Gastrocnemius medialis (tissue), 4 donors: ENCODE results near the gene DHX8. TPM values are rescaled to one million over a fixed set of nuclear protein-coding genes. Genes with fewer than 3 reads are reported as not detected.

Experiments used
- ATAC-seq, 2 donors: fragments of 150-250 bp; one replicate each; pipeline ENCODE4 v1.9.1; 2016
- DNase-seq, 2 donors: peaks; one replicate each; pipeline ENCODE4 v3.0.0-alpha.2; 2019
- H3K27ac ChIP-seq, 4 donors: fragments of 200-600 bp; sonication (generic); 1 replicate in 1 of 4; 2 replicates in 3 of 4; pipeline ENCODE4 v1.5.1; 2016 to 2018; ENCODE audit warnings: mild to moderate bottlenecking in 2 of 4, moderate library complexity in 1 of 4
- H3K27me3 ChIP-seq, 3 donors: fragments of 200-600 bp; sonication (generic) in 2 of 3; 1 replicate in 1 of 3; 2 replicates in 2 of 3; pipeline versions ENCODE4 v1.5.1 to v1.6.0; 2016 to 2019; ENCODE audit warnings: mild to moderate bottlenecking in 1 of 3, moderate library complexity in 1 of 3
- H3K36me3 ChIP-seq, 2 donors: fragments of 200-600 bp; sonication (generic) in 1 of 2; one replicate each; pipeline ENCODE4 v1.5.1; 2017 to 2018
- H3K4me1 ChIP-seq, 2 donors: fragments of 200-600 bp; sonication (generic) in 1 of 2; one replicate each; pipeline ENCODE4 v1.5.1; 2016 to 2017; ENCODE audit warnings: mild to moderate bottlenecking in 2 of 2
- H3K4me3 ChIP-seq, 4 donors: fragments of 200-600 bp; sonication (generic) in 3 of 4; 1 replicate in 1 of 4; 2 replicates in 3 of 4; pipeline ENCODE4 v1.5.1; 2016 to 2019; ENCODE audit warnings: mild to moderate bottlenecking in 2 of 4
- H3K9me3 ChIP-seq, 3 donors: fragments of 200-600 bp; sonication (generic) in 2 of 3; 1 replicate in 1 of 3; 2 replicates in 2 of 3; pipeline ENCODE4 v1.5.1; 2016 to 2019
- CTCF ChIP-seq, 5 experiments: fragments of 450-650 bp in 3 of 5; fragments of 200-600 bp in 2 of 5; sonication (generic) in 2 of 5; IDR thresholded peaks in 4 of 5; conservative IDR thresholded peaks in 1 of 5; 1 replicate in 4 of 5; 2 replicates in 1 of 5; pipeline ENCODE4 v1.5.1; 2016 to 2019; ENCODE audit warnings: antibody characterized with exemption in 5 of 5, mild to moderate bottlenecking in 3 of 5, moderate library complexity in 3 of 5
- POLR2A ChIP-seq, 2 donors: fragments of 450-650 bp; IDR thresholded peaks; one replicate each; pipeline ENCODE4 v1.6.1; 2017; ENCODE audit warnings: antibody characterized with exemption in 2 of 2, mild to moderate bottlenecking in 2 of 2, moderate library complexity in 2 of 2
- in situ Hi-C, 4 donors: fragments of 200-750 bp; cut with MboI; loops; one replicate each; pipeline versions ENCODE4 v1.15.0 to v1.8.0; 2017; ENCODE audit warnings: low sequenced_read_pairs in 4 of 4
- intact Hi-C: fragments of 100-400 bp; cut with DNase I; formaldehyde crosslinking; loops from one replicate; pipeline ENCODE4 v1.15.1; 2023; ENCODE audit warnings: low total_unique reads
- total RNA-seq, 4 donors: library from RNA; depleted of rRNA; stranded (reverse); fragments of >200 nt; gene quantifications; one replicate each; pipeline versions ENCODE4 v1.1.0 to v1.2.3, GENCODE V29; 2016

DHX8 gene
- total RNA-seq, 4 donors from 2014 or later = 24.0 to 30.3 (median 27.2) TPM

GRCh38 chr17:43526886-43527648 is 43.3 kb downstream of the DHX8 start:
- H3K9me3 ChIP-seq = no peaks in the 10 kb centered on the region
- ATAC-seq = no peak

GRCh38 chr17:43528319-43528987 is 44.7 kb downstream of the DHX8 start:
- intact Hi-C loops = no loop called here
- H3K36me3 ChIP-seq = peaks cover 0 to 15% of the 10 kb centered on the region in 2 donors
- DNase-seq = peak in 1 of 2 donors; percentile 54
- in situ Hi-C loops = no loop called here
- no peak for TF ChIP-seq POLR2A (IDR thresholded peaks at IDR 0.05)
- no peak for TF ChIP-seq CTCF (IDR thresholded peaks at IDR 0.05 in 4 of 5, conservative IDR thresholded peaks at IDR 0.05 in 1 of 5)
- no peaks in the 10 kb centered on the region for H3K27me3 ChIP-seq
- H3K4me1 ChIP-seq = peaks cover 32 to 34% of the 10 kb centered on the region in 2 donors
- H3K9me3 ChIP-seq = no peaks in the 10 kb centered on the region
- peak in 1 of 2 donors; percentile 40 for ATAC-seq
- H3K27ac ChIP-seq = peak overlapping the region in 3 of 4 donors; percentile 19 to 41 (median 24)
- H3K4me3 ChIP-seq = no peak overlapping the region

More at GRCh38 chr17:43526886-43527648, 43.3 kb downstream of the DHX8 start:
- TF ChIP-seq CTCF (IDR thresholded peaks at IDR 0.05 in 4 of 5, conservative IDR thresholded peaks at IDR 0.05 in 1 of 5) (no peak), POLR2A (IDR thresholded peaks at IDR 0.05) (no peak)
- Histone ChIP-seq H3K27me3 (no peaks in the 10 kb centered on the region), H3K4me3 (no peak overlapping the region), H3K27ac (no peak overlapping the region), H3K4me1 (peaks cover 32 to 34% of the 10 kb centered on the region in 2 donors), H3K36me3 (peaks cover 0 to 29% of the 10 kb centered on the region in 2 donors)
- in situ Hi-C loops = no loop called here
- no peak for DNase-seq
- intact Hi-C loops = no loop called here

GRCh38 chr17:43528988-43529814 is 45.4 kb downstream of the DHX8 start:
- ATAC-seq = no peak

More at GRCh38 chr17:43528988-43529814, 45.4 kb downstream of the DHX8 start:
- no peaks in the 10 kb centered on the region for H3K9me3 ChIP-seq
- H3K4me1 ChIP-seq = peaks cover 32 to 34% of the 10 kb centered on the region in 2 donors
- H3K4me3 ChIP-seq = no peak overlapping the region
- intact Hi-C loops = no loop called here
- TF ChIP-seq POLR2A (IDR thresholded peaks at IDR 0.05) = no peak
- TF ChIP-seq CTCF (IDR thresholded peaks at IDR 0.05 in 4 of 5, conservative IDR thresholded peaks at IDR 0.05 in 1 of 5) = no peak
- in situ Hi-C loops = no loop called here
- no peaks in the 10 kb centered on the region for H3K27me3 ChIP-seq
- H3K36me3 ChIP-seq = peaks cover 0 to 8% of the 10 kb centered on the region in 2 donors
- peak overlapping the region in 2 of 4 donors; percentile 19 to 41 for H3K27ac ChIP-seq
- no peak for DNase-seq
